ENCODE data around the gene CAMTA1.

DNA sequence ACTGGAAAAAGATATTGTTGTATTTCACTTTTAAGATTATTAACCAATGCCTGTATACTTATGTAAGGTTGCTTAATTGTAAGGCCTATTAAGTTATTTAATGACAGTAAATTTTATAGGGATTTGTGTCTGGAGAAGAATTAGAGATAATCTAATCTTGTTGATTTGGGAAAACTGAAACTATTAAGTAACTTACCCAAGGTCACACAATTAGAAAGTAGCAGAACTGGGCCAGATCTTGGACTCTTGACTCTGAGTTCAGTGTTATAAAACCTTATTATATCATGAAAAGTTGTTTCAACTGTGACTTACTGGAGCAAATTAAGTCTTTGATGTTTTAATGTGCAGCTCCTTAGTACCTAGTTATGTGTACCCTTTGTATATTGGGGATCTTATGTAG lies 38.5 kb downstream of the CAMTA1 start:
- TF ChIP-seq, protein P1, sequence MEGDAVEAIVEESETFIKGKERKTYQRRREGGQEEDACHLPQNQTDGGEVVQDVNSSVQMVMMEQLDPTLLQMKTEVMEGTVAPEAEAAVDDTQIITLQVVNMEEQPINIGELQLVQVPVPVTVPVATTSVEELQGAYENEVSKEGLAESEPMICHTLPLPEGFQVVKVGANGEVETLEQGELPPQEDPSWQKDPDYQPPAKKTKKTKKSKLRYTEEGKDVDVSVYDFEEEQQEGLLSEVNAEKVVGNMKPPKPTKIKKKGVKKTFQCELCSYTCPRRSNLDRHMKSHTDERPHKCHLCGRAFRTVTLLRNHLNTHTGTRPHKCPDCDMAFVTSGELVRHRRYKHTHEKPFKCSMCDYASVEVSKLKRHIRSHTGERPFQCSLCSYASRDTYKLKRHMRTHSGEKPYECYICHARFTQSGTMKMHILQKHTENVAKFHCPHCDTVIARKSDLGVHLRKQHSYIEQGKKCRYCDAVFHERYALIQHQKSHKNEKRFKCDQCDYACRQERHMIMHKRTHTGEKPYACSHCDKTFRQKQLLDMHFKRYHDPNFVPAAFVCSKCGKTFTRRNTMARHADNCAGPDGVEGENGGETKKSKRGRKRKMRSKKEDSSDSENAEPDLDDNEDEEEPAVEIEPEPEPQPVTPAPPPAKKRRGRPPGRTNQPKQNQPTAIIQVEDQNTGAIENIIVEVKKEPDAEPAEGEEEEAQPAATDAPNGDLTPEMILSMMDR (IDR thresholded peaks at IDR 0.05; ENCODE audit: insufficient read depth, low read depth, low read length): no peak
- TF ChIP-seq EZH2 (IDR thresholded peaks at IDR 0.05; ENCODE audit: insufficient read depth, low read length): no peak

Measured in astrocyte (in vitro differentiated cells and primary cell).